H1 (cell line): Measurements from ENCODE around the gene TCF7L2. TPM values are rescaled to one million over a fixed set of nuclear protein-coding genes. Genes with fewer than 3 reads are reported as not detected.

Source experiments
- BACH1 ChIP-seq: IDR thresholded peaks from 2 replicates; pipeline ENCODE4 v1.6.1; 2012; ENCODE audit warnings: low read length, improper control_type of control experiment
- CBX8 ChIP-seq: fragments of 300-800, 300-1000 bp; sonication (generic); IDR thresholded peaks from 2 replicates; pipeline ENCODE4 v1.7.1; 2016; ENCODE audit warnings: low read depth, low read length, borderline replicate concordance
- CREB1 ChIP-seq: IDR thresholded peaks from 2 replicates; pipeline ENCODE4 v1.6.1; 2012; ENCODE audit warnings: inconsistent platforms
- GTF2F1 ChIP-seq: IDR thresholded peaks from 2 replicates; pipeline ENCODE4 v1.6.1; 2012; ENCODE audit warnings: low read depth, low read length, improper control_type of control experiment, borderline replicate concordance
- HDAC2 ChIP-seq, 2 experiments: fragments of 300-600 bp in 1 of 2; sonication (generic) in 1 of 2; IDR thresholded peaks; 2 replicates each; pipeline ENCODE4 v1.6.1; 2011 to 2012; ENCODE audit warnings: low read depth in 2 of 2, low read length in 2 of 2, mild to moderate bottlenecking in 2 of 2, moderate library complexity in 2 of 2, borderline replicate concordance in 1 of 2, inconsistent platforms in 1 of 2
- HDAC6 ChIP-seq: IDR thresholded peaks from one replicate; pipeline ENCODE4 v1.7.1; 2012; ENCODE audit warnings: low read depth, mild to moderate bottlenecking, inconsistent platforms, low read length, moderate library complexity
- JUN ChIP-seq: IDR thresholded peaks from 2 replicates; pipeline ENCODE4 v1.6.1; 2011; ENCODE audit warnings: low read depth, mild to moderate bottlenecking, improper control_type of control experiment, low read length
- KDM1A ChIP-seq: fragments of 200-600, 300-600 bp; sonication (generic); IDR thresholded peaks from 2 replicates; pipeline ENCODE4 v1.7.1; 2016; ENCODE audit warnings: mild to moderate bottlenecking, low read length, borderline replicate concordance
- KDM4A ChIP-seq: IDR thresholded peaks from one replicate; pipeline ENCODE4 v1.7.1; 2012; ENCODE audit warnings: low read depth, mild to moderate bottlenecking, moderate library complexity, low read length, inconsistent platforms; ENCODE audit not compliant: severe bottlenecking
- MAFK ChIP-seq: IDR thresholded peaks from 2 replicates; pipeline ENCODE4 v1.6.1; 2012; ENCODE audit warnings: low read depth, mild to moderate bottlenecking, improper control_type of control experiment, low read length
- NRF1 ChIP-seq: IDR thresholded peaks from 2 replicates; pipeline ENCODE4 v1.6.1; 2011; ENCODE audit warnings: mild to moderate bottlenecking, low read depth, low read length, improper control_type of control experiment
- PHF8 ChIP-seq: fragments of 200-600 bp; sonication (generic); conservative IDR thresholded peaks from 2 replicates; pipeline ENCODE4 v1.7.1; 2012; ENCODE audit warnings: low read depth, mild to moderate bottlenecking, inconsistent platforms, low read length, moderate library complexity
- POLR2AphosphoS5 ChIP-seq: IDR thresholded peaks from 2 replicates; pipeline ENCODE4 v1.6.1; 2011; ENCODE audit warnings: low read depth, low read length
- POU5F1 ChIP-seq: IDR thresholded peaks from 2 replicates; pipeline ENCODE4 v1.6.1; 2011; ENCODE audit warnings: low read depth, mild to moderate bottlenecking, low read length, moderate library complexity
- SAP30 ChIP-seq: fragments of 300-600 bp; sonication (generic); IDR thresholded peaks from 2 replicates; pipeline ENCODE4 v1.7.1; 2012; ENCODE audit warnings: low read length, moderate library complexity, mild to moderate bottlenecking, inconsistent platforms; ENCODE audit not compliant: insufficient read depth, insufficient replicate concordance
- SIN3A ChIP-seq, 2 experiments: IDR thresholded peaks in 1 of 2; conservative IDR thresholded peaks in 1 of 2; 2 replicates each; pipeline ENCODE4 v1.6.1; 2011 to 2012; ENCODE audit warnings: low read length in 2 of 2, improper control_type of control experiment in 1 of 2, low read depth in 1 of 2, mild to moderate bottlenecking in 1 of 2
- SP1 ChIP-seq: IDR thresholded peaks from 2 replicates; pipeline ENCODE4 v1.6.1; 2011; ENCODE audit warnings: low read depth, low read length
- SP4 ChIP-seq: IDR thresholded peaks from 2 replicates; pipeline ENCODE4 v1.6.1; 2012; ENCODE audit warnings: low read length, inconsistent platforms
- SUZ12 ChIP-seq: fragments of 200-600 bp; sonication (generic); IDR thresholded peaks from 2 replicates; pipeline ENCODE4 v1.6.1; 2012; ENCODE audit warnings: mild to moderate bottlenecking, inconsistent platforms, low read length, moderate library complexity, mixed read lengths
- TBP ChIP-seq: IDR thresholded peaks from 2 replicates; pipeline ENCODE4 v1.6.1; 2011; ENCODE audit warnings: low read depth, low read length, improper control_type of control experiment
- TEAD4 ChIP-seq: IDR thresholded peaks from 2 replicates; pipeline ENCODE4 v1.6.1; 2012; ENCODE audit warnings: low read depth, low read length, inconsistent platforms, mixed read lengths
- polyA plus RNA-seq, 7 experiments: library from polyadenylated mRNA; depleted of rRNA in 3 of 7; stranded (reverse) in 5 of 7; unstranded in 2 of 7; fragments of >200 nt in 5 of 7; fragments of 200-250 nt in 2 of 7; gene quantifications; 1 replicate in 5 of 7; 2 replicates in 1 of 7; 4 replicates in 1 of 7; pipeline versions ENCODE4 v1.2.1 to v1.2.3, GENCODE V29; 2011 to 2013; ENCODE audit warnings: missing spikeins in 2 of 7, mixed read lengths in 2 of 7
- total RNA-seq: library from RNA; stranded (reverse); fragmentation: NEBNext Ultra II Directional; extraction: Animal tissue kit (Norgen Biotek cat#: 25700); gene quantifications from 2 replicates; pipeline ENCODE4 v1.2.1, GENCODE V29; 2021
- TF ChIP-seq, protein P1 (sequence below), 3 experiments: IDR thresholded peaks; 1 replicate in 2 of 3; 2 replicates in 1 of 3; pipeline versions ENCODE4 v1.5.1 to v1.6.1; 2011; ENCODE audit warnings: low read length in 3 of 3, mild to moderate bottlenecking in 3 of 3, inconsistent platforms in 2 of 3, low read depth in 1 of 3, moderate library complexity in 1 of 3; ENCODE audit not compliant: insufficient read depth in 1 of 3; ENCODE audit errors: control extremely low read depth in 1 of 3
- TF ChIP-seq, protein P2 (sequence below): IDR thresholded peaks from 2 replicates; pipeline ENCODE4 v1.6.1; 2012; ENCODE audit warnings: inconsistent platforms

TCF7L2 gene
- total and polyA plus RNA-seq, 2 of the 8 experiments (the other 6 are each of a cell fraction or from before 2014, with no cell fraction given) = 33.9 to 67.3 TPM

DNA sequence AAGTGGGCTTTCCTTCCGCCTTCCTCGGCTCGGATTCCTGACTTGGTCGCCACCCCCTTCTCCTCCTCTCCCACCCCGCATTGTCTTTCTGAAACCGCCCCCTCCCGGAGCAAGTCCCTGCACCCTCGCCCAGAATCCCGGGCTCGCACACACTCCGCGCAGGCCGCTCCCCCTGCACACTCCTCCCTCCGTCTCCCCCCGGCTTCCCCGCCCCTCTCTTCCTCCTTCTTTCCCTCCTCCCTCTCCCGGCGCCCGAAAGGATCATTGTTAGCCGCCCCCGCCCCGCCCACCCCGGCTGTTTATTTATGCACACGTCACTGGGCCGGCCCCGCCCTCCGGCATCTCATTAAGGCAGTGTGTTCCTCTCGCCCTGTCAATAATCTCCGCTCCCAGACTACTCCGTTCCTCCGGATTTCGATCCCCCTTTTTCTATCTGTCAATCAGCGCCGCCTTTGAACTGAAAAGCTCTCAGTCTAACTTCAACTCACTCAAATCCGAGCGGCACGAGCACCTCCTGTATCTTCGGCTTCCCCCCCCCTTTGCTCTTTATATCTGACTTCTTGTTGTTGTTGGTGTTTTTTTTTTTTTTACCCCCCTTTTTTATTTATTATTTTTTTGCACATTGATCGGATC is at the start of gene TCF7L2 (continued):
- TF ChIP-seq BACH1 (no peak), KDM1A (no peak), SAP30 (peak; percentile 51), SIN3A (conservative IDR thresholded peaks at IDR 0.05 in 1 of 2, IDR thresholded peaks at IDR 0.05 in 1 of 2; ENCODE audit: low read depth in 1 of 2, low read length in 2 of 2) (peak; percentile 93 to 96), POU5F1 (no peak), SUZ12 (no peak), POLR2AphosphoS5 (no peak), NRF1 (no peak), HDAC2 (IDR thresholded peaks at IDR 0.05; ENCODE audit: borderline replicate concordance in 1 of 2, low read depth in 2 of 2, low read length in 2 of 2) (no peak), SP4 (no peak), MAFK (no peak), PHF8 (no peak), GTF2F1 (no peak), KDM4A (no peak), TEAD4 (peak; percentile 60), TBP (peak; percentile 20; the same call in 1 of the 2 replicates), JUN (no peak), CBX8 (no peak), SP1 (peak; percentile 59; the same call in 1 of the 2 replicates), HDAC6 (no peak), CREB1 (peak; percentile 67)
- TF ChIP-seq, protein P1, sequence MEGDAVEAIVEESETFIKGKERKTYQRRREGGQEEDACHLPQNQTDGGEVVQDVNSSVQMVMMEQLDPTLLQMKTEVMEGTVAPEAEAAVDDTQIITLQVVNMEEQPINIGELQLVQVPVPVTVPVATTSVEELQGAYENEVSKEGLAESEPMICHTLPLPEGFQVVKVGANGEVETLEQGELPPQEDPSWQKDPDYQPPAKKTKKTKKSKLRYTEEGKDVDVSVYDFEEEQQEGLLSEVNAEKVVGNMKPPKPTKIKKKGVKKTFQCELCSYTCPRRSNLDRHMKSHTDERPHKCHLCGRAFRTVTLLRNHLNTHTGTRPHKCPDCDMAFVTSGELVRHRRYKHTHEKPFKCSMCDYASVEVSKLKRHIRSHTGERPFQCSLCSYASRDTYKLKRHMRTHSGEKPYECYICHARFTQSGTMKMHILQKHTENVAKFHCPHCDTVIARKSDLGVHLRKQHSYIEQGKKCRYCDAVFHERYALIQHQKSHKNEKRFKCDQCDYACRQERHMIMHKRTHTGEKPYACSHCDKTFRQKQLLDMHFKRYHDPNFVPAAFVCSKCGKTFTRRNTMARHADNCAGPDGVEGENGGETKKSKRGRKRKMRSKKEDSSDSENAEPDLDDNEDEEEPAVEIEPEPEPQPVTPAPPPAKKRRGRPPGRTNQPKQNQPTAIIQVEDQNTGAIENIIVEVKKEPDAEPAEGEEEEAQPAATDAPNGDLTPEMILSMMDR (IDR thresholded peaks at IDR 0.05; ENCODE audit: control extremely low read depth in 1 of 3, insufficient read depth in 1 of 3, low read depth in 1 of 3, low read length in 3 of 3) = no peak
- TF ChIP-seq, protein P2, sequence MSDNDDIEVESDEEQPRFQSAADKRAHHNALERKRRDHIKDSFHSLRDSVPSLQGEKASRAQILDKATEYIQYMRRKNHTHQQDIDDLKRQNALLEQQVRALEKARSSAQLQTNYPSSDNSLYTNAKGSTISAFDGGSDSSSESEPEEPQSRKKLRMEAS = peak; percentile 51
